GM23338 (cell line): Measurements from ENCODE around the gene FAM83C. TPM values are rescaled to one million over a fixed set of nuclear protein-coding genes. Genes with fewer than 3 reads are reported as not detected.

Experiments used
- ATAC-seq: fragments of 200-7000 bp; cut with Tn5 transposase; 3 replicates; pipeline ENCODE4 v1.9.1; 2020
- DNase-seq: peaks from one replicate; pipeline ENCODE4 v3.0.0-alpha.2; 2015; ENCODE audit warnings: low spot score
- H2AFZ ChIP-seq: fragments of 200-600 bp; sonication (generic); 2 replicates; pipeline ENCODE4 v1.8.0; 2016; ENCODE audit warnings: antibody characterized with exemption, mild to moderate bottlenecking, moderate library complexity
- H3F3A ChIP-seq: fragments of 200-600 bp; sonication (generic); replicated peaks from 2 replicates; pipeline ENCODE4 v1.8.0; 2017; ENCODE audit warnings: antibody characterized with exemption, mixed run types, low read depth
- H3K27ac ChIP-seq: fragments of 200-600 bp; sonication (generic); 2 replicates; pipeline ENCODE4 v1.6.1; 2016; ENCODE audit warnings: low read depth
- H3K27me3 ChIP-seq: fragments of 200-600 bp; sonication (generic); 2 replicates; pipeline ENCODE4 v1.8.0; 2016; ENCODE audit warnings: mild to moderate bottlenecking, mixed run types, moderate library complexity; ENCODE audit not compliant: insufficient read depth
- H3K36me3 ChIP-seq: fragments of 200-600 bp; sonication (generic); 2 replicates; pipeline ENCODE4 v1.8.0; 2016; ENCODE audit warnings: mild to moderate bottlenecking; ENCODE audit not compliant: insufficient read depth
- H3K4me1 ChIP-seq: fragments of 200-600 bp; sonication (generic); 2 replicates; pipeline ENCODE4 v1.8.0; 2016; ENCODE audit warnings: mild to moderate bottlenecking, moderate library complexity; ENCODE audit not compliant: insufficient read depth
- H3K4me2 ChIP-seq: fragments of 200-600 bp; sonication (generic); 2 replicates; pipeline ENCODE4 v1.7.1; 2017; ENCODE audit warnings: mixed run types
- H3K4me3 ChIP-seq: fragments of 200-600 bp; sonication (generic); 2 replicates; pipeline ENCODE4 v1.6.1; 2016; ENCODE audit warnings: mixed run types
- H3K79me2 ChIP-seq: fragments of 200-600 bp; sonication (generic); replicated peaks from 2 replicates; pipeline ENCODE4 v1.8.0; 2017; ENCODE audit warnings: mild to moderate bottlenecking; ENCODE audit not compliant: insufficient read depth
- H3K9me2 ChIP-seq: fragments of 200-600 bp; sonication (generic); 2 replicates; pipeline ENCODE4 v1.8.0; 2017; ENCODE audit not compliant: insufficient read depth
- H4K20me1 ChIP-seq: fragments of 200-600 bp; sonication (generic); replicated peaks from 2 replicates; pipeline ENCODE4 v1.8.0; 2017; ENCODE audit warnings: mild to moderate bottlenecking; ENCODE audit not compliant: insufficient read depth
- H3K27ac Mint-ChIP-seq: 2 replicates; pipeline ENCODE4 v1.8.0; 2020; ENCODE audit warnings: inconsistent platforms, mild to moderate bottlenecking, moderate library complexity, mixed read lengths
- H3K27me3 Mint-ChIP-seq: 3 replicates; pipeline ENCODE4 v1.8.0; 2022; ENCODE audit warnings: low read depth, mild to moderate bottlenecking, moderate library complexity, mixed read lengths, inconsistent platforms; ENCODE audit not compliant: insufficient read depth, poor library complexity
- H3K36me3 Mint-ChIP-seq: 3 replicates; pipeline ENCODE4 v1.8.0; 2021; ENCODE audit warnings: low read depth, mild to moderate bottlenecking, inconsistent platforms, moderate library complexity, mixed read lengths
- H3K4me1 Mint-ChIP-seq: 3 replicates; pipeline ENCODE4 v1.8.0; 2020; ENCODE audit warnings: mild to moderate bottlenecking, inconsistent platforms, mixed read lengths
- H3K4me3 Mint-ChIP-seq: 3 replicates; pipeline ENCODE4 v1.8.0; 2021; ENCODE audit warnings: moderate library complexity, mild to moderate bottlenecking, inconsistent platforms, mixed read lengths
- H3K9me3 Mint-ChIP-seq: 3 replicates; pipeline ENCODE4 v1.8.0; 2020; ENCODE audit warnings: moderate library complexity, mild to moderate bottlenecking, inconsistent platforms, mixed read lengths
- CREB1 ChIP-seq: fragments of 250-450 bp; sonication (Bioruptor Pico); IDR thresholded peaks from 2 replicates; pipeline ENCODE4 v1.5.0; 2020; ENCODE audit warnings: low read depth, mild to moderate bottlenecking, moderate library complexity
- EZH2 ChIP-seq: fragments of 200-600 bp; sonication (generic); IDR thresholded peaks from one replicate; pipeline ENCODE4 v1.8.0; 2017; ENCODE audit warnings: antibody characterized with exemption, mild to moderate bottlenecking, low read depth; ENCODE audit not compliant: unreplicated experiment
- EZH2phosphoT487 ChIP-seq: fragments of 200-600 bp; sonication (generic); IDR thresholded peaks from one replicate; pipeline ENCODE4 v1.8.1; 2018; ENCODE audit warnings: antibody characterized with exemption; ENCODE audit not compliant: unreplicated experiment
- JUNB ChIP-seq: IDR thresholded peaks from one replicate; pipeline ENCODE4 v1.6.1; 2016; ENCODE audit warnings: antibody characterized with exemption; ENCODE audit not compliant: unreplicated experiment
- NANOG ChIP-seq: IDR thresholded peaks from 2 replicates; pipeline ENCODE4 v1.6.1; 2016; ENCODE audit warnings: antibody characterized with exemption, borderline replicate concordance
- POLR2AphosphoS5 ChIP-seq: IDR thresholded peaks from 2 replicates; pipeline ENCODE4 v1.6.1; 2016; ENCODE audit warnings: antibody characterized with exemption, low read depth
- STAT1 ChIP-seq: IDR thresholded peaks from one replicate; pipeline ENCODE4 v1.6.1; 2016; ENCODE audit warnings: antibody characterized with exemption; ENCODE audit not compliant: unreplicated experiment
- ZNF114 ChIP-seq: fragments of 250-450 bp; sonication (Bioruptor Pico); IDR thresholded peaks from 2 replicates; pipeline ENCODE4 v1.5.0; 2020; ENCODE audit warnings: mild to moderate bottlenecking, moderate library complexity
- polyA plus RNA-seq: library from polyadenylated mRNA; unstranded; fragments of >200 nt; fragmentation: Nextera tagmentation; extraction: Ambion mirVana; gene quantifications from 2 replicates; pipeline ENCODE4 v1.2.1, GENCODE V29; 2016
- total RNA-seq: library from RNA; depleted of rRNA; stranded (reverse); fragments of >200 nt; shearing (Covaris generic); gene quantifications from 2 replicates; pipeline ENCODE4 v1.2.3, GENCODE V29; 2014
- TF ChIP-seq, protein P1 (sequence below): fragments of 250-450 bp; sonication (Bioruptor Pico); IDR thresholded peaks from 2 replicates; pipeline ENCODE4 v1.5.0; 2020; ENCODE audit warnings: mild to moderate bottlenecking, moderate library complexity

Gene FAM83C
- total and polyA plus RNA-seq, 2 experiments from 2014 or later = 0.10 TPM; not detected in 1

DNA sequence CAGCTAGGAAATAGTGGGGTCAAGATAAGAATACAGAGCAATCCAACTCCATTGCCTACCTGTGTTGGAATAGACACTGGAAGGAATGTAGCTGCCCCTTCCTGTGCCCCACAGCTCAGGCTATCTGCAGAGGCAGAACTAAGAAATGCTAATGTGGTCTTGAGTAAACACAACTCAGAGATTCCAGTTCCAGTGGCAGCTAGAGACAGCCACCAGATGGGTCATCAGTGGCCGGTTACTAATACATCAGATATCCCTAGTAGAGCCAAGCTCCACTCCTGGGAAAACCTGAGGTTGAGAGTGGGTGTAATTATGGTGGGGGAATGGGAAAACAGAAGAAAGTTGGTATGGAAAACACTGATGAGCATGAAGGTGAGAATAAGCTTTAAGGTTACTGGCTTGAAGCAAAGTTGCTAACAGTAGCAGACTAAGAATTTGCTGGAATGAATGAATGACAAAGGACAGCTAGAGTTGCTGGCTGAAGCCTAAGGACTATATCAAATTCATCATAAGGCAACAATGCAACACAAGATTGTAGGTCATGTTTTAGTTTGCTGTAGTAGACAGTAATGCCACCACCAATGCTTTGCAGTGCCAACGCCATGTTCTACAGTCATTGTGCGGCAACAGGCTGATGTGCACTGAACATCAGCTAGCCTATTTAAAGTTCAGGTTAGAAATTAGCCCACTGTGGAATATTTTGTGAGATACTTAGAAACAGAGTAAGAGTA, 28.3 kb upstream of the FAM83C start (continued):
- TF ChIP-seq, protein P1, sequence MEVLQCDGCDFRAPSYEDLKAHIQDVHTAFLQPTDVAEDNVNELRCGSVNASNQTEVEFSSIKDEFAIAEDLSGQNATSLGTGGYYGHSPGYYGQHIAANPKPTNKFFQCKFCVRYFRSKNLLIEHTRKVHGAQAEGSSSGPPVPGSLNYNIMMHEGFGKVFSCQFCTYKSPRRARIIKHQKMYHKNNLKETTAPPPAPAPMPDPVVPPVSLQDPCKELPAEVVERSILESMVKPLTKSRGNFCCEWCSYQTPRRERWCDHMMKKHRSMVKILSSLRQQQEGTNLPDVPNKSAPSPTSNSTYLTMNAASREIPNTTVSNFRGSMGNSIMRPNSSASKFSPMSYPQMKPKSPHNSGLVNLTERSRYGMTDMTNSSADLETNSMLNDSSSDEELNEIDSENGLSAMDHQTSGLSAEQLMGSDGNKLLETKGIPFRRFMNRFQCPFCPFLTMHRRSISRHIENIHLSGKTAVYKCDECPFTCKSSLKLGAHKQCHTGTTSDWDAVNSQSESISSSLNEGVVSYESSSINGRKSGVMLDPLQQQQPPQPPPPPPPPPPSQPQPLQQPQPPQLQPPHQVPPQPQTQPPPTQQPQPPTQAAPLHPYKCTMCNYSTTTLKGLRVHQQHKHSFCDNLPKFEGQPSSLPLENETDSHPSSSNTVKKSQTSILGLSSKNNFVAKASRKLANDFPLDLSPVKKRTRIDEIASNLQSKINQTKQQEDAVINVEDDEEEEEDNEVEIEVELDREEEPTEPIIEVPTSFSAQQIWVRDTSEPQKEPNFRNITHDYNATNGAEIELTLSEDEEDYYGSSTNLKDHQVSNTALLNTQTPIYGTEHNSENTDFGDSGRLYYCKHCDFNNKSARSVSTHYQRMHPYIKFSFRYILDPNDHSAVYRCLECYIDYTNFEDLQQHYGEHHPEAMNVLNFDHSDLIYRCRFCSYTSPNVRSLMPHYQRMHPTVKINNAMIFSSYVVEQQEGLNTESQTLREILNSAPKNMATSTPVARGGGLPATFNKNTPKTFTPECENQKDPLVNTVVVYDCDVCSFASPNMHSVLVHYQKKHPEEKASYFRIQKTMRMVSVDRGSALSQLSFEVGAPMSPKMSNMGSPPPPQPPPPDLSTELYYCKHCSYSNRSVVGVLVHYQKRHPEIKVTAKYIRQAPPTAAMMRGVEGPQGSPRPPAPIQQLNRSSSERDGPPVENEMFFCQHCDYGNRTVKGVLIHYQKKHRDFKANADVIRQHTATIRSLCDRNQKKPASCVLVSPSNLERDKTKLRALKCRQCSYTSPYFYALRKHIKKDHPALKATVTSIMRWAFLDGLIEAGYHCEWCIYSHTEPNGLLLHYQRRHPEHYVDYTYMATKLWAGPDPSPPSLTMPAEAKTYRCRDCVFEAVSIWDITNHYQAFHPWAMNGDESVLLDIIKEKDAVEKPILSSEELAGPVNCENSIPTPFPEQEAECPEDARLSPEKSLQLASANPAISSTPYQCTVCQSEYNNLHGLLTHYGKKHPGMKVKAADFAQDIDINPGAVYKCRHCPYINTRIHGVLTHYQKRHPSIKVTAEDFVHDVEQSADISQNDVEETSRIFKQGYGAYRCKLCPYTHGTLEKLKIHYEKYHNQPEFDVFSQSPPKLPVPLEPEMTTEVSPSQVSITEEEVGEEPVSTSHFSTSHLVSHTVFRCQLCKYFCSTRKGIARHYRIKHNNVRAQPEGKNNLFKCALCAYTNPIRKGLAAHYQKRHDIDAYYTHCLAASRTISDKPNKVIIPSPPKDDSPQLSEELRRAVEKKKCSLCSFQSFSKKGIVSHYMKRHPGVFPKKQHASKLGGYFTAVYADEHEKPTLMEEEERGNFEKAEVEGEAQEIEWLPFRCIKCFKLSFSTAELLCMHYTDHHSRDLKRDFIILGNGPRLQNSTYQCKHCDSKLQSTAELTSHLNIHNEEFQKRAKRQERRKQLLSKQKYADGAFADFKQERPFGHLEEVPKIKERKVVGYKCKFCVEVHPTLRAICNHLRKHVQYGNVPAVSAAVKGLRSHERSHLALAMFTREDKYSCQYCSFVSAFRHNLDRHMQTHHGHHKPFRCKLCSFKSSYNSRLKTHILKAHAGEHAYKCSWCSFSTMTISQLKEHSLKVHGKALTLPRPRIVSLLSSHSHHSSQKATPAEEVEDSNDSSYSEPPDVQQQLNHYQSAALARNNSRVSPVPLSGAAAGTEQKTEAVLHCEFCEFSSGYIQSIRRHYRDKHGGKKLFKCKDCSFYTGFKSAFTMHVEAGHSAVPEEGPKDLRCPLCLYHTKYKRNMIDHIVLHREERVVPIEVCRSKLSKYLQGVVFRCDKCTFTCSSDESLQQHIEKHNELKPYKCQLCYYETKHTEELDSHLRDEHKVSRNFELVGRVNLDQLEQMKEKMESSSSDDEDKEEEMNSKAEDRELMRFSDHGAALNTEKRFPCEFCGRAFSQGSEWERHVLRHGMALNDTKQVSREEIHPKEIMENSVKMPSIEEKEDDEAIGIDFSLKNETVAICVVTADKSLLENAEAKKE (CRISPR knock-in tag) = no peak
- TF ChIP-seq STAT1 (no peak), EZH2 (no peak), EZH2phosphoT487 (no peak)

DNA sequence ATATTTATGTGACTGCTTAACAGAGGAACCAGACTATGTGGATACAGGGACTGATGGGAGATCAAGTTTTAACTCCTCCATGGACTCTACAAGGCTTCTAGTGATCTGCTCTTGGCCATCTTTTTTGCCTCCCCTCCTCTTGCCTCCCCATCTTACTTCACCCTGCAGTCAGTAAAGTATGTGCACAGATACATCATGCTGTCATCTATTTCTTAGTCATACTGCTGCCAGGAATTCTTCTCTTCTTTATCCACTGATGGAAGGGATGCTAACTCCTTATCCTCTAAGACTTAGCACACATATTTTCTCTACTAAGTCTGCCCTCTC, 27.6 kb upstream of the FAM83C start:
- no peak overlapping the region for H3K27ac ChIP-seq
- H3F3A ChIP-seq = no peaks in the 10 kb centered on the region
- H3K4me2 ChIP-seq = no peak overlapping the region
- no peak overlapping the region for H2AFZ ChIP-seq
- H3K36me3 Mint-ChIP-seq = no peaks in the 10 kb centered on the region
- DNase-seq (no peak), ATAC-seq (no peak)
- H3K4me1 ChIP-seq = peaks cover 8% of the 10 kb centered on the region
- H3K36me3 ChIP-seq = no peaks in the 10 kb centered on the region
- no peak overlapping the region for H3K4me3 ChIP-seq
- no peaks in the 10 kb centered on the region; the same call in 2 of the 3 replicates for H3K9me3 Mint-ChIP-seq
- H3K27ac Mint-ChIP-seq = no peak overlapping the region
- H3K79me2 ChIP-seq = no peaks in the 10 kb centered on the region
- H3K4me3 Mint-ChIP-seq = no peak overlapping the region
- H3K27me3 ChIP-seq = no peaks in the 10 kb centered on the region
- H3K9me2 ChIP-seq = no peaks in the 10 kb centered on the region
- H3K4me1 Mint-ChIP-seq = peaks cover 23% of the 10 kb centered on the region
- no peaks in the 10 kb centered on the region for H4K20me1 ChIP-seq
- H3K27me3 Mint-ChIP-seq = peaks cover 2% of the 10 kb centered on the region
- TF ChIP-seq JUNB = no peak
- no peak for TF ChIP-seq CREB1 (CRISPR knock-in tag)
- TF ChIP-seq POLR2AphosphoS5 = no peak
- no peak for TF ChIP-seq NANOG
- no peak for TF ChIP-seq ZNF114 (CRISPR knock-in tag)
- TF ChIP-seq, protein P1 (CRISPR knock-in tag) = no peak
- TF ChIP-seq EZH2 = no peak
- TF ChIP-seq STAT1 = no peak
